ENCODE data around the gene GIPC3.

Gene GIPC3

DNA sequence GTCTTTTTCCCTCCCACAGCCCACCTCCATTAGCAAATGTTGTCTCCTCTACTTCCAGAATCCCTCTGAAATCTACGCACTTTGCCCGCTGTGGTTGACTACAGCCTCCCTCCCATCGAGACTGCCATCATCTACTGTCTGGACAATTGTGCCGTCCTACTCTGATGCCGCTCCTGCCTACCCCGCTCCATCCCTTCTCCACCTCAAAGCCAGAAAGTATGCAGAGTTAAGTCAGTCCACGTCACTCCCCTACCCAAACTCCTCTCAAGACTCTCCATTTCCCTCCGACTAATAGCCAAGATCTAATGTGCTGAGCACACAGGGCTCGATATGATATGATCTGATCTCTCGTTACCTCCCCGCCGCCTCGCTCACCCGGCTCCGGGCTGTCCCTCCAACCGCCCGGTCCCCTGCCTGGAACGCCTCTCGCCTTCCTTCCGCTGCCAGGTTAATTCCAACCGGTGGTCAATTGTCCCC, 40.8 kb downstream of the GIPC3 start:
- TF ChIP-seq NFIC (IDR thresholded peaks at IDR 0.05) (no peak), TEAD4 (IDR thresholded peaks at IDR 0.05) (no peak), FOXM1 (IDR thresholded peaks at IDR 0.05; ENCODE audit: borderline replicate concordance, low read depth) (no peak), CEBPB (IDR thresholded peaks at IDR 0.05) (no peak), ZBTB7A (IDR thresholded peaks at IDR 0.05; ENCODE audit: low read depth) (no peak), EP300 (IDR thresholded peaks at IDR 0.05; ENCODE audit: borderline replicate concordance) (no peak), YY1 (IDR thresholded peaks at IDR 0.05; ENCODE audit: low read depth) (no peak), EGR1 (IDR thresholded peaks at IDR 0.05) (no peak)
- TF ChIP-seq, protein P1, sequence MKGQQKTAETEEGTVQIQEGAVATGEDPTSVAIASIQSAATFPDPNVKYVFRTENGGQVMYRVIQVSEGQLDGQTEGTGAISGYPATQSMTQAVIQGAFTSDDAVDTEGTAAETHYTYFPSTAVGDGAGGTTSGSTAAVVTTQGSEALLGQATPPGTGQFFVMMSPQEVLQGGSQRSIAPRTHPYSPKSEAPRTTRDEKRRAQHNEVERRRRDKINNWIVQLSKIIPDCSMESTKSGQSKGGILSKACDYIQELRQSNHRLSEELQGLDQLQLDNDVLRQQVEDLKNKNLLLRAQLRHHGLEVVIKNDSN (IDR thresholded peaks at IDR 0.05): no peak

- TF ChIP-seq YY1 (IDR thresholded peaks at IDR 0.05; ENCODE audit: low read depth): peak; percentile 69
- TF ChIP-seq, protein P1 (IDR thresholded peaks at IDR 0.05): 0 out of 2 replicates have a peak, but pooled peaks have one; percentile 12
- TF ChIP-seq, protein P2, sequence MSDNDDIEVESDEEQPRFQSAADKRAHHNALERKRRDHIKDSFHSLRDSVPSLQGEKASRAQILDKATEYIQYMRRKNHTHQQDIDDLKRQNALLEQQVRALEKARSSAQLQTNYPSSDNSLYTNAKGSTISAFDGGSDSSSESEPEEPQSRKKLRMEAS (IDR thresholded peaks at IDR 0.05): peak; percentile 71; the same call in 1 of the 2 replicates
- TF ChIP-seq CREB1 (IDR thresholded peaks at IDR 0.05; ENCODE audit: low read depth): no peak
- TF ChIP-seq REST (IDR thresholded peaks at IDR 0.05; ENCODE audit: low read depth): no peak
- TF ChIP-seq RAD21 (IDR thresholded peaks at IDR 0.05; ENCODE audit: low read depth): no peak
- TF ChIP-seq EP300 (IDR thresholded peaks at IDR 0.05; ENCODE audit: borderline replicate concordance): no peak
- TF ChIP-seq FOXM1 (IDR thresholded peaks at IDR 0.05; ENCODE audit: borderline replicate concordance, low read depth): 0 out of 2 replicates have a peak, but pooled peaks have one; percentile 42
- TF ChIP-seq EGR1 (IDR thresholded peaks at IDR 0.05): peak; percentile 76
- peak; percentile 68 for TF ChIP-seq TAF1 (IDR thresholded peaks at IDR 0.05; ENCODE audit: low read depth)
- peak; percentile 67 for TF ChIP-seq TCF12 (IDR thresholded peaks at IDR 0.05; ENCODE audit: low read depth)
- TF ChIP-seq ZBTB7A (IDR thresholded peaks at IDR 0.05; ENCODE audit: low read depth): no peak
- no peak; the same call in 1 of the 2 replicates for TF ChIP-seq TEAD4 (IDR thresholded peaks at IDR 0.05)
- TF ChIP-seq CEBPB (IDR thresholded peaks at IDR 0.05): no peak
- no peak; the same call in 1 of the 2 replicates for TF ChIP-seq NFIC (IDR thresholded peaks at IDR 0.05)
These were observed 41.4 kb downstream of the GIPC3 start, which contains the start of gene CACTIN for GRCh38 chr19:3626473-3627350. Gene CACTIN, minus strand, starts transcription at chr19:3626790. Its CDS starts 28 bp downstream, at chr19:3626762.

DNA sequence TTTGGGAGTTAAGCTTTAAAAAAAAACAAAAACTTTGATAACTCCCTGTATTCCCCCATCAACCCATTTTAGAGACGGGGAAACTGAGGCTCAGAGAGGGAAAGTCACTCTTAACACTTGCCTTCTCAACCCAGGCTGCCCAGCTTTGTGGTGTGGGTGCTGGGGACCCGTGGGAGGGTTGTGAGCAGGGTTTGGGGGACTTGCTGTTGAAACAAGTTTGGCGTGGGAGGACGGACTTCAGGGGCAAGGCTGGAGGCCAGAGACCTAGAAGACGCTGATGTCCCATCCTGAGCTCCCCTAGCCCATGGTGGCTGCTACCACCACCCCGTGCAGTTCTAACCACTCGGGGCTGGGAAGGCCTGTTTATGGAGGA, 42.1 kb downstream of the GIPC3 start:
- no peak for TF ChIP-seq TAF1 (IDR thresholded peaks at IDR 0.05; ENCODE audit: low read depth)
- TF ChIP-seq CREB1 (IDR thresholded peaks at IDR 0.05; ENCODE audit: low read depth): no peak
- TF ChIP-seq EGR1 (IDR thresholded peaks at IDR 0.05): no peak
- TF ChIP-seq REST (IDR thresholded peaks at IDR 0.05; ENCODE audit: low read depth): no peak

GRCh38 chr19:3631053-3631861, 46.0 kb downstream of the GIPC3 start:
- TF ChIP-seq TEAD4 (IDR thresholded peaks at IDR 0.05): no peak

GRCh38 chr19:3632098-3632497, 46.8 kb downstream of the GIPC3 start:
- TF ChIP-seq, protein P2 (IDR thresholded peaks at IDR 0.05): no peak
- TF ChIP-seq, protein P1 (IDR thresholded peaks at IDR 0.05): no peak
- TF ChIP-seq TAF1 (IDR thresholded peaks at IDR 0.05; ENCODE audit: low read depth): no peak
- no peak for TF ChIP-seq ZBTB7A (IDR thresholded peaks at IDR 0.05; ENCODE audit: low read depth)
- TF ChIP-seq TEAD4 (IDR thresholded peaks at IDR 0.05): no peak
- TF ChIP-seq REST (IDR thresholded peaks at IDR 0.05; ENCODE audit: low read depth): no peak
- TF ChIP-seq YY1 (IDR thresholded peaks at IDR 0.05; ENCODE audit: low read depth): no peak
- no peak for TF ChIP-seq NFIC (IDR thresholded peaks at IDR 0.05)
- TF ChIP-seq CREB1 (IDR thresholded peaks at IDR 0.05; ENCODE audit: low read depth): no peak
- TF ChIP-seq CEBPB (IDR thresholded peaks at IDR 0.05): no peak
- no peak for TF ChIP-seq TCF12 (IDR thresholded peaks at IDR 0.05; ENCODE audit: low read depth)

Measured in Ishikawa (cell line).